UCSD-AML1 (cell line): ENCODE results near the gene F2RL3.

Experiments used
- DNase-seq: peaks from one replicate; lab custom pipeline; 2025; ENCODE audit not compliant: unreplicated experiment; lab: John Stamatoyannopoulos, UW

F2RL3 gene

GRCh38 chr19:16892868-16893685, 4.3 kb downstream of the F2RL3 start:
- DNase-seq, result no peak

- peak; percentile 26 for DNase-seq
Measured at GRCh38 chr19:16893686-16893989, 4.8 kb downstream of the F2RL3 start.

GRCh38 chr19:16894080-16894479, 5.3 kb downstream of the F2RL3 start:
- DNase-seq, result no peak

- no peak for DNase-seq
Measured at GRCh38 chr19:16895467-16896145, 6.8 kb downstream of the F2RL3 start.

- DNase-seq, result no peak
Measured at GRCh38 chr19:16896146-16897028, 7.6 kb downstream of the F2RL3 start.

GRCh38 chr19:16897029-16897855, 8.4 kb downstream of the F2RL3 start:
- peak; percentile 72 for DNase-seq

GRCh38 chr19:16897856-16898161, 9.0 kb downstream of the F2RL3 start:
- DNase-seq, result no peak

- no peak for DNase-seq
Measured at GRCh38 chr19:16898361-16899015, 9.7 kb downstream of the F2RL3 start.

- DNase-seq, result peak; percentile 76
Measured at GRCh38 chr19:16899566-16900075, 10.8 kb downstream of the F2RL3 start.

GRCh38 chr19:16901491-16902175, 12.8 kb downstream of the F2RL3 start:
- DNase-seq, result no peak

GRCh38 chr19:16902545-16902944, 13.7 kb downstream of the F2RL3 start:
- DNase-seq, result no peak

- DNase-seq, result no peak
Measured at GRCh38 chr19:16903347-16903746, 14.5 kb downstream of the F2RL3 start.

GRCh38 chr19:16904599-16904998, 15.8 kb downstream of the F2RL3 start:
- no peak for DNase-seq

GRCh38 chr19:16908759-16909158, 20.0 kb downstream of the F2RL3 start:
- no peak for DNase-seq

GRCh38 chr19:16911046-16911445, 22.2 kb downstream of the F2RL3 start:
- no peak for DNase-seq

- DNase-seq, result no peak
Measured at GRCh38 chr19:16912780-16913179, 24.0 kb downstream of the F2RL3 start.

GRCh38 chr19:16914421-16914820, 25.6 kb downstream of the F2RL3 start:
- no peak for DNase-seq

GRCh38 chr19:16915135-16915534, 26.3 kb downstream of the F2RL3 start:
- no peak for DNase-seq

GRCh38 chr19:16915734-16916133, 26.9 kb downstream of the F2RL3 start:
- no peak for DNase-seq

GRCh38 chr19:16917401-16917800, 28.6 kb downstream of the F2RL3 start:
- DNase-seq, result no peak
